Heart left ventricle (tissue), 13 donors: ENCODE data around the gene CUL3.

ENCODE experiments used
- POLR2A ChIP-seq, 2 donors: fragments of 450-650 bp; IDR thresholded peaks; one replicate each; pipeline ENCODE4 v1.6.1; 2017; ENCODE audit warnings: antibody characterized with exemption in 2 of 2, mild to moderate bottlenecking in 2 of 2, moderate library complexity in 2 of 2
- TF ChIP-seq, protein P1 (sequence below), 12 donors: fragments of 200-600 bp; sonication (generic) in 4 of 12; IDR thresholded peaks; one replicate each; pipeline versions ENCODE4 v1.5.0 to v1.8.0; 2018 to 2022; ENCODE audit warnings: antibody characterized with exemption in 12 of 12, mild to moderate bottlenecking in 5 of 12
- donor health status: ischemic (EF 13 %, LVEDD 7.1; RV severe dilation, severe dysfunction).
- donor health status: DM: no; HTN: yes; CAD: no.
- donor health status: DM: no; HTN: no; CAD: no.
- donor health status: ischemic (EF 25% LVEDD 6.9; RV normal size, moderate dysfunction).
- donor health status: ischemic (EF 25% LVEDD 5.7; RV mildly dilated, moderate dysfunction).
- donor health status: ischemic (EF 35%, LVEDD 5.7; RV mildly dilated, moderate dysfunction).
- donor health status: nonischemic (EF 11% LVEDD 7.7; RV severe dilation, severe dysfunction).
- donor health status: DM: yes; HTN: yes; CAD: no.
- donor health status: PGD.
- donor health status: ischemic (EF 29% LVEDD 5.4; RV normal size, mild dysfunction).
- donor health status: nonischemic (EF 23%, LVEDD 6.1; RV moderate dilation, normal function).

DNA sequence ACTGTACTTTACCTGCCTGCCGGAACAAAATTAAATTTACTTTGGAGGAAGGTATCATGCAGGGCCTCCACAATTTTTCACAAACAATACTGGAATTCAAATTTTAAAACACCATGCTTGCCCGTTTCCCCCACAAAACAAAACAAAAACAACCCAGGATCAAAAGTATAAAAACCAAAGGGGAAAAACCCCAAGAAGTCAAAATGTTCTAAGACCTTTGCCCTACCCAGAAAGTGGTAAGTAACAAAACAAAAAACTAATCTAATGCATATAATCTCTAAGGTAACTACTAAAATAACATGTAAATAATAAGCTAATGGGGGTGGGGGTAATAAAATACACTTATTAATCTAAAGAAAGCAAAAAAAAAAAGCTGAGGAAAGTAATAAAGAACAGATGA lies 60.5 kb downstream of the CUL3 start:
- no peak for TF ChIP-seq POLR2A (IDR thresholded peaks at IDR 0.05)
- TF ChIP-seq, protein P1, sequence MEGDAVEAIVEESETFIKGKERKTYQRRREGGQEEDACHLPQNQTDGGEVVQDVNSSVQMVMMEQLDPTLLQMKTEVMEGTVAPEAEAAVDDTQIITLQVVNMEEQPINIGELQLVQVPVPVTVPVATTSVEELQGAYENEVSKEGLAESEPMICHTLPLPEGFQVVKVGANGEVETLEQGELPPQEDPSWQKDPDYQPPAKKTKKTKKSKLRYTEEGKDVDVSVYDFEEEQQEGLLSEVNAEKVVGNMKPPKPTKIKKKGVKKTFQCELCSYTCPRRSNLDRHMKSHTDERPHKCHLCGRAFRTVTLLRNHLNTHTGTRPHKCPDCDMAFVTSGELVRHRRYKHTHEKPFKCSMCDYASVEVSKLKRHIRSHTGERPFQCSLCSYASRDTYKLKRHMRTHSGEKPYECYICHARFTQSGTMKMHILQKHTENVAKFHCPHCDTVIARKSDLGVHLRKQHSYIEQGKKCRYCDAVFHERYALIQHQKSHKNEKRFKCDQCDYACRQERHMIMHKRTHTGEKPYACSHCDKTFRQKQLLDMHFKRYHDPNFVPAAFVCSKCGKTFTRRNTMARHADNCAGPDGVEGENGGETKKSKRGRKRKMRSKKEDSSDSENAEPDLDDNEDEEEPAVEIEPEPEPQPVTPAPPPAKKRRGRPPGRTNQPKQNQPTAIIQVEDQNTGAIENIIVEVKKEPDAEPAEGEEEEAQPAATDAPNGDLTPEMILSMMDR (IDR thresholded peaks at IDR 0.05): no peak
